Measurements from ENCODE around the gene USP1. TPM values are rescaled to one million over a fixed set of nuclear protein-coding genes. Genes with fewer than 3 reads are reported as not detected.

The USP1 gene
- total RNA-seq, 2 donors from 2014 or later, result 14.9 to 16.2 TPM

- Histone ChIP-seq H3K36me3 (no peaks in the 10 kb centered on the region), H3K4me3 (no peak overlapping the region), H3K9me3 (no peaks in the 10 kb centered on the region), H3K4me1 (no peaks in the 10 kb centered on the region), H3K27ac (no peak overlapping the region), H3K27me3 (no peaks in the 10 kb centered on the region)
- DNase-seq (ENCODE audit: low spot score), result no peak
- no peak for TF ChIP-seq CTCF (IDR thresholded peaks at IDR 0.05)
Measured at GRCh38 chr1:62428351-62428750, 8.5 kb upstream of the USP1 start.

- Histone ChIP-seq H3K27me3 (no peaks in the 10 kb centered on the region), H3K9me3 (no peaks in the 10 kb centered on the region), H3K36me3 (no peaks in the 10 kb centered on the region), H3K4me1 (no peaks in the 10 kb centered on the region), H3K4me3 (no peak overlapping the region), H3K27ac (no peak overlapping the region)
- DNase-seq (ENCODE audit: low spot score), result no peak
- no peak for TF ChIP-seq CTCF (IDR thresholded peaks at IDR 0.05)
Measured at GRCh38 chr1:62429581-62429980, 7.3 kb upstream of the USP1 start.

GRCh38 chr1:62433861-62434617, 2.8 kb upstream of the USP1 start:
- peaks cover 0 to 23% of the 10 kb centered on the region in 2 donors for H3K4me1 ChIP-seq
- H3K27ac ChIP-seq, result no peak overlapping the region
- no peaks in the 10 kb centered on the region for H3K36me3 ChIP-seq
- no peak overlapping the region for H3K4me3 ChIP-seq
- DNase-seq (ENCODE audit: low spot score), result no peak
- H3K27me3 ChIP-seq, result no peaks in the 10 kb centered on the region
- H3K9me3 ChIP-seq, result no peaks in the 10 kb centered on the region
- no peak for TF ChIP-seq CTCF (IDR thresholded peaks at IDR 0.05)

- Histone ChIP-seq H3K9me3 (no peaks in the 10 kb centered on the region), H3K36me3 (no peaks in the 10 kb centered on the region), H3K27me3 (no peaks in the 10 kb centered on the region), H3K27ac (no peak overlapping the region), H3K4me1 (peaks cover 0 to 29% of the 10 kb centered on the region in 2 donors), H3K4me3 (no peak overlapping the region)
- TF ChIP-seq CTCF (IDR thresholded peaks at IDR 0.05), result no peak
- no peak for DNase-seq (ENCODE audit: low spot score)
Measured at GRCh38 chr1:62434618-62435001, 2.2 kb upstream of the USP1 start.

- peaks cover 0 to 29% of the 10 kb centered on the region in 2 donors for H3K4me1 ChIP-seq
- DNase-seq (ENCODE audit: low spot score), result no peak
- no peaks in the 10 kb centered on the region for H3K36me3 ChIP-seq
- peak overlapping the region; percentile 95 to 98 for H3K27ac ChIP-seq
- no peaks in the 10 kb centered on the region for H3K27me3 ChIP-seq
- no peaks in the 10 kb centered on the region for H3K9me3 ChIP-seq
- TF ChIP-seq CTCF (IDR thresholded peaks at IDR 0.05), result no peak
- peak overlapping the region; percentile 78 to 96 for H3K4me3 ChIP-seq
Measured at GRCh38 chr1:62435231-62436038, 1.4 kb upstream of the USP1 start.
